Suppressor macrophage (primary cell): ENCODE data around the gene LCAT.

Source experiments
- DNase-seq, 4 experiments: peaks; one replicate each; pipeline ENCODE4 v3.0.0-alpha.2; 2020 to 2022

The LCAT gene

DNA sequence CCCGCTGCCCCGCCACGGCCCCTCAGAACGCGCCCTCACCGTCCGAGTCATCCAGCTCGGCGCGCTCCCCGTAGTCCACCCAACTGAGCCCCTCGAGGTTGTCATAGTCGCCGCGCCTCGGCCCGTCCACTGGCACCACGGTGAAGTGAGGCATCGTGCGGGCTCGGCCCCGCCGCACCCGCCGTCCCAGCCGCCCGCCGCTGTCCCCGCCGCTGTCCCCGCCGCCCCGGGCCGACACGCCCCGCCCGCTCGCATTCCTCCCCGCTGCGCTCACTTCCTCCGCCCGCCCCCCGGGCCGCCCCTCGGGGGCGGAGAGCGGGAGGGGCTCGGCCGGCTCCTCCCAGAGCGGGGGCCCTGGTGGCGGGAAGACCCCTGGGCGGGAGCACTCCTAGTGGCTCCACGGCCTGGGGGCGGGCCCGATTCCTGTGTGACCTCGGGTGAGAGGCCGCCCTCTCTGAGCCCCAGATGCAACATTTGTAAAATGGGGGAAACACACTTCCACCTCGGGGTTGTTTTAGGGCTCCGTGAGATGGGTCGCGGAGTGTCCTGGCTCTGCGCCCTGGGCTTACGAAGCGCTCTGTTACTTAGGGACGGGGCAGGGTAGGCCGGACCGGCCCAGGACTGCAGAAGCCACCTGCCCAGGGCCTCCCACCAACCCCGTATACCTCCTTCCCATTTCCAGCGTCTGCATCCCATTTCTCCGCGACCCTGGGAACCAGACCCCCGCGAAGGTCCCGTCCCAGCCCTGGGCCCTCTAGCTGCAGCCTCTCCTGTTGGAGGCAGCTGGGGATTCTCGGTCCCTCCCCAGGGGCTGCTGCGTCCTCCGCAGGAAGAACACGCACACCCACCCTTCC is 24.7 kb upstream of the LCAT start, which contains the start of gene SLC12A4:
Gene SLC12A4, minus strand, starts transcription at position 238 of the 854 bp plus-strand sequence. Its CDS starts 84 bp downstream, at position 154.
- peak; percentile 77 to 92 (median 82) for DNase-seq

DNA sequence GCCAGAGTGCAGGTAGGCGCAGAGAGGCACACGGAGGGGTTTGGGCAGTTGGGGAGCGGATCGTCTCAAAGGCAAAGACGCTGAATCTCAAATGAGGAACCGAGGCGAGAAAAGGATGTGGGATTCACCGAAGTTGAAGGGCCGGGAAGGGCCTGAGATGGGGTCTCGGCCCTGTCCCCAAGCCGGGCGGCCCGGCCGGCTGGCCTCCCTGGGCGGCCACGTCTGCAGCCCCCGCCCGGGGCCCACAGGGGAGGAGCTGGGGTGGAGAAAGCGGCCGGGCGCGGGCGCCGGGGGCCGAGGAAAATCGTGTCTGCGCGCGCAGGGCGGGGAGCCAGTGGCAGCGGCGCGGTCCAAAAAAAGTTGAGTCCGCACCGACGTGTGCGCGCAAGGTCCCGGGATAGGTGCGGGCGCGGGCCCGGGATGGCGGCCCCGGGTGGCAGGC is 24.1 kb upstream of the LCAT start:
- DNase-seq = peak; percentile 40 to 67 (median 44)

DNA sequence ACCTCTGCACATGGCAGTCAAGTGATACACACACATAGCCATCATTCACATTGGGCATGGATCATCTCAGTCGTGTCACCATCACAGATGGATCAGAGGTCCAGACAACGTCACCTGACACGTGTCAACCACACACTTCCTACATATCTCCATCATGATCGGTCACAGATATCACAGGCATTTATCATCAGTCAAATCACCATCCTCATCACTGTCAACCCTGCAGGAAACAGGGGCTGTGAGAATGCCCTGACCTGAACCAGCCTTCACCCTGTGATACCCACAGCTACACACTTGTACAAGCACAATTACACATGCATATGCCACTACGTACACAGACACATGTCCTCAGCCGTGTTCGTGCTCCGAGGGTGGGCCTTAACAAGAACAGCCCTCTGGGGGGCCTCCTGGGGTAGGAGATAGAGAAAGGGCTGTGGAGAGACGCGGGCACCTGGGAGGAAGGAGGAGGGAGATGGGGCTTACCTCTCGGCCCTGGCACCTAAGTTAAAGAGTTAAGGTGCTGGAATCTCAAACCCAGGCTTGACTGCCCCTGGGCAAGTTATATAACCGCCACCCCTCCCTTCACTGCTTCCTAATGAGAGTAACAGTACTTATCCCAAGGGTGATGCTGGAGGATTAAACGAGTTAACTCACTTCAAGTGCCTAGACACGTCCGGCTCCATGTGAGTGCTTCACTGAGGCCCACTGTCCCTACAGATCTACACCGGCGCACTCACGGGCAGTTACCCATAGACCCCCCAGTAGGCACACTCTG is 23.4 kb upstream of the LCAT start:
- peak in 1 of 4 experiments; percentile 22 for DNase-seq

DNA sequence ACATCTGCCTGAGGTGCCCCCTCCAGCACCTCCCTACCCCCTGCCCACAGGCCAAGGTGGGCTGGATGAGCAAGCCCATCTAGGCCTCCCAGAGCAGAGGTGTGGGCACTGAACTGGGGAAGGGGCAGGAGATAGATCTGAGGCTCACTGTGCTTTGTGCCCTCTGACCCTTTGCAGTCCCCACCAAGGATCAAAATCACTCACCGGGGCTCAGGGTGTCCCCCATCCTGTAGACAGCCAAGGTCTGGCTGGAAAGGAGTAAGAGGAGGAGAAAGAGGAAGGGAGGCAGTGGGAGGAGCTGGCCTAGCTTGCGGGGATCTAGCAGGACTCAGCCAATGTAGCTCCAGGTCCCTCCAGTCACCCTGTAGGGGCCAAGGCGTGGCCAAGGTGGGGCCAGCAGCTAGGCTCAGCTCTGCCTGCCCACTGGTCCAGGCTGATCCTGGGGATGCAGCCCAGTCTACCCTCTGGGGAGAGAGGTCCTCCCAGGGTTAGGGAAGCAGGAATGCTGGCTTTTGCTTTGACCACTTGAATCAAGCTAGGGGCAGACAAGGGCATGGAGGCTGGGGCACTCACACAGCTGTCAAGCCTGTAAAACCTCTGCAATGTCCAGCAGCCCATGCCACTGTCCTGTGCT is 22.7 kb upstream of the LCAT start:
- DNase-seq = peak in 3 of 4 experiments; percentile 29 to 57 (median 51)

DNA sequence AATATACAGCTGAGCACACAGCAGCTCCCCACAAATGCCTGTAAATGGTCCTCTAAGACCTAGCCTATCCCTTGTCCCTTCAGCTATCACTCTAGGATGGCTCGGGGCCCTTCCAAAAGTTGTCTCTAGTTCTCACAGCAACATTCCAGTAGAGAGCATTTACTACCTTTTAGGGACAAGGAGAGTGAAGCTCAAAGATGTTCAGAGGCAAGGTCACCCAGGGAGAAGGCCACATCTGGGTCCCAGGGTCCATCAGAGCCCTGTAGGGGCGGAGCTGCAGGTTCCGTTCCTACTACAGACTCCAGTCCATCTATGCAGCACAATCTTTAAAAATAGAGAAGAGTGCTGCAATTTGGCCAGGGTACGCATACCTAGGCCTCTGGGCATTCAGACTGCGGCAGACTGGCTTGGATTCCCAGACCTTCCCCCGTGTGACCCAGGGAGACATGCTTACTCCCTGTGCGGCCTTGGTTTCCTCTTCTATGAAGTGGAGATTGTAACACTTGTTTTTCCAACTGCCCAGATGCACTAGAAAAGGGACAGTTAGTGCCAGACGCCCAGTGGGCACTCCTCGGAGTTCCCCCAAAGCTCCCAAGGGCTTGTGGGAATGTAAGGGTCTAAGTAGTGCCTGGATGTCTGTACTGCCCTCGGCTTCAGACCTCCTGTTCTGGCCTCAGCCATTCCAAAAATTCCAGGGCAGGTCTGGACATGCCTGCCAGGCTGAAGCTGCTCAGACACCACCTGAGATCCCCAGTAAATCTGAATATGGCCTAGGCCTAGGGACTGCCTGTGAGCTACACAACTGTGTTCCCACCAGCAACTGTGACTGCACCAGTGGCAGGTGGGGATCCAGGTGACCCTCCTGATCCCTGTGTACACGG is 22.0 kb upstream of the LCAT start:
- no peak for DNase-seq

DNA sequence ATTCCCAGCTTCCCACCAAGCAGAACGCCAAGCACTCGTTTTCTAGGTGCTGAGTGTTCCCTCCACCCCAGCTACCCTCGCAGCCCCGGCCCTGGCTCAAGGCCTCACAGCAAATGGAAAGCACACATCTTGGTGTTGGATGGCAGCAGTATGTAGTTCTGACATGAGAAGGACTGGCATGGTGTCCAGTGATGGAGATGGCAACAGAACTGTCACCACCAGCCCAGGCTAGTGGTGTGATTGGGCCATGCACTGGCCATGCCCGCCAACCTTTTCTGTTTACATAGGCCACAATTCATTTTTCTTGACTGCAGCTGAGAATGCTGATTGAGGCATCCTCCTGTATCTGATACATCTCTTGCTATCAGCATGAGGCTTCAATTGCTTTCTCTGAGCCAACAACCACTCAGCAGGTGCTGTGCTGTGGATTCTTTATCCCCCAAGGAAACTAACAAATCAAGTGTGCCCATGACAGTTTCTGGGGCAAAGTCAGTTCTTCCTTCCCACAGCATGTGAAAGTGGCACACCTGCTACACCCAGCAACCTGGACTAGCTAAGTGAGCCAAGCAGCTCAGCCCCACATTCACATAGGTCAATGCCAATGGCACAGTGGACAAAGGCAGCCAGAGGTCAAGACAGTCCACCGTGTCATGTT is 20.7 kb upstream of the LCAT start:
- no peak for DNase-seq

DNA sequence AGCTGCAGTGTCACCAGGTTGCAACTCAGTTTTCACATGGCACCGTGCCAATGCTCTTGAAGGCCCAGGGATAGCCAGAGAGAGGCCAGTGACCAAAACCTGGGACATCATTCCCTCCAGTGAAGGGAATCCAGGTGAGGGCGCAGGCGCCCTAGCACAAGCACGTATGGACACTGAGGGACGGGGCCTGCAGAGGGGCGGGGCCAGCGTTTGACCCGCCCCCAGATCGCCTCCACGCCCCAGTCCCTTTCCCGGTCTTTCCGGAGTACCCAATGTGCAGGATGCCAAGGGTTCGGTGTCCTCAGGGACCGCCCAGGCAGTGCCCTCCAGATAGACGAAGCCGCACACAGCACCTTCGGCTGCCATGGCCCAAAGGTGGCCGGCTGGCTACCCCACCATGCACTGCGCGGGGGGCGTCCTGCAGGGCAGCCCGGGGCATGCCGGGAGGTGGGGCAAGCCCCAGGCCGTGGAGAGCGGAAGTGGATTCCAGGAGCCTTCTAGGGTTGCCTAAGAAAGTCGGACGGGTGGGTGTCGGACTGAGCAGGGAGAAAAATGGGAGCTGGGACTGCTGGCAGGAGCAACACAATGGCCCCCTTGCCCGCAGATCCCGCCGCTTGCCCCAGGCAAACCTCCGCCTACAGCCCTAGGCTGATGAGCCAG is 19.9 kb upstream of the LCAT start:
- no peak for DNase-seq

DNA sequence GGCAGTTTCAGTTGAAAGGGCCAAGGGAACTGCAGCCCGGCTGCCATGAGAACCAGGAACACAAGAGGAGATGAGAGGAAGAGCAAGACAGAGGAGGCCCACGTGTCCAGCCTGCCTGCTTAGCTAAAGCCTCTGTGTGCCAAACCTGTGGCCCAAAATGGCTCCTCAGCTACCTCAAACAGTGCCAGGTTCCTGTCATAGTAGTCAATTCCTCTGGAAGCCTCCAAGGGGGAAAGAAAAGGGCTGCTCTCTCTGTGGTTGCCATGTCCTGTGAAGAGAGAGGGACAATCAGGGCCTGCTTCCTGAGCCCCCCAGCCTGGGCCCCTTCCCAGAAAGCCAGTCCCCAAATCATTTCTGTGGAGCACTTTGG is 19.4 kb upstream of the LCAT start:
- no peak for DNase-seq

DNA sequence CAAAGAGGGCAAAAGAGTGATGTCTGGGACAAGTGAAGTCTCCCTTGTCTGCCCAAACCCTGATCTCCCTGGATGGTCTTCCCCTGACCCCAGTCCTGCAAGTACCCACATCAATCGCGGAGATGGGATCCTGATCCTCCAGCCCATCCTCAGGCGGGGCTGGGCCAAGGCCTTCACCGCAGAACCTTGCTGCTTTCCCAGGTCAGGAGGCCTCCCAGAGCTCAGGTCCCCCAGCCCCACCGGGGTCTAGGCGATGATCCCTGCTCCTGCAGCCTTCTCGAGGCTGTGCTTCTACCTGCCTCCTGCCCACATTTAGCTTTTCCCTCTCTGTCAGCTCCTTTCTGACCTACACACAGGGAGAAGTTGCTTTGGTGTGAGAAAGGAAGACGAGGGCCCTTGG is 18.2 kb upstream of the LCAT start:
- no peak for DNase-seq

DNA sequence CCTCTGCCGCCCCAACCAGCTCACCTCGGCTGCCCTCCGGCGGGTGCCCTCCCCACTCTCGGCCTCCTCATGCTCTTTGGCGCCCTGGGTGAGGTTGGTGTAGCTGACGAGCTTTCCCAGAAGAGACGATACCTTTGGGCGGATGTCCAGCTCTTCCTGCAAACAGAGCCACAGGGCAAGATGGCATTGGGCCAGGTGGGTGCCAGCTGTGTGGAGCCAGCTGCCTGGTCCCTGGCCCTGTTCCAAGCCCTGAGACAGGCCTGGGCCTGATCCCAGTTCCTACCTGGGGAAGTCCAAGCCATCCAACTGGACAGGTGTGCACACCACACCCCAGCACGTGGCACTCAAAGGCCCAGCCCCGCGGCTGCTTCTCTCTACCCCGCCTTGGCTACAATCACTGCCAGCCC is 17.6 kb upstream of the LCAT start:
- no peak for DNase-seq

DNA sequence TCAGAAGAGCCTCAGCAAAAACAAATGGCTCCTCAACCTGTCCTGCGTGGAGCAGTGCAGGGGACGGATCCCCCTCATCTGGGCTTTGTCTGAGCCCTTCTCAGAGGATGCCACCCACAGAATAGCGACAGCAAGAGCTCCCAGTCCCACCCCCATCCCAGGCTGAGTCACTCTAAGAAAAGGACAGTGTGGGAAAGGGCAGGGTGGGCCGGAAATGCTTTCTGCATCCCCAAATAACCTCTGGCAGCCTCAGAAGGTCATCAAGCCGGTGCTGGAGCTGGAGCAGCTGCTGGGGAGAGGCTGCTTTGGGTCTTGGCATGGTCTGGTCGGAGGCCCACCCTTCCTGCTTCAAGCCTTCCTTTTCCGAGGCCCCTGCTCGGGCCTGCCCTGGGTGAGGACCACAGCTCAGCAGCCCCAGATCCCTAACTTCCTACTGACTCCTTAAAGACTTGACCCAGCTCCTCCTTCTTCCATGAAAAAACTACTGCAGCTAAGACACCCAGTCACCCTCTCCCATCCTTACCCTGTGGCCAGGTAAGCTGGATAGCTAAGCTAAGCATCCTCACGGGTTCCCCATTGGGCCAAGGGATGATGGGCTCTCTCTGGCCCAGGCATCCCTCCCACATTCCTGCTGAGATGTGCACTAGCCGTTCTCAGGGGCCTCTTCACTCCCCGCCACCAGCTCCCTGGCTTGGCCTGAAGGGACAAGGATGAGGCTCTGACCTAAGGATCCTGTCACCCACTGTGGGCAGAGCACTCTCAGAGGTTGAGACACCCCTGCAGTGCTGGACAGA is 15.8 kb upstream of the LCAT start:
- DNase-seq = no peak

DNA sequence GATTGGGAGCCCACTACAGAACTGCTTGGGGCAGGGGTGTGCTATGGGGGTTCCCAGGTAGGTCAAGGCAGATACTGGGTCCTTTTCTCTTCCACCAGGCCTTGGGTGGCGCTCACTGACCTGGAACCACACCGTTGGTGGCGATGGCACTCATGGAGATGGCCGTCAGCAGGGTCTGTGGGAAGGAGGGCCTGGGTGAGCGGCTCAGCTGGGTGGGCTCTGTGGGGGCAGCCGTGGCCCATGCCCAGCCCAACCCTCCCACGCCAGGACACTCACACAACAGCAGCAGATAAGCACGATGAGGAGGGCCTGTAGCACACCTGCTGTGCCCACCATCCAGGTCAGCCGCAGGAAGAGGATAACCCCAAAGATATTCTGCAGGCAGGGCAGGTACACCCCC is 13.7 kb upstream of the LCAT start:
- no peak for DNase-seq

DNA sequence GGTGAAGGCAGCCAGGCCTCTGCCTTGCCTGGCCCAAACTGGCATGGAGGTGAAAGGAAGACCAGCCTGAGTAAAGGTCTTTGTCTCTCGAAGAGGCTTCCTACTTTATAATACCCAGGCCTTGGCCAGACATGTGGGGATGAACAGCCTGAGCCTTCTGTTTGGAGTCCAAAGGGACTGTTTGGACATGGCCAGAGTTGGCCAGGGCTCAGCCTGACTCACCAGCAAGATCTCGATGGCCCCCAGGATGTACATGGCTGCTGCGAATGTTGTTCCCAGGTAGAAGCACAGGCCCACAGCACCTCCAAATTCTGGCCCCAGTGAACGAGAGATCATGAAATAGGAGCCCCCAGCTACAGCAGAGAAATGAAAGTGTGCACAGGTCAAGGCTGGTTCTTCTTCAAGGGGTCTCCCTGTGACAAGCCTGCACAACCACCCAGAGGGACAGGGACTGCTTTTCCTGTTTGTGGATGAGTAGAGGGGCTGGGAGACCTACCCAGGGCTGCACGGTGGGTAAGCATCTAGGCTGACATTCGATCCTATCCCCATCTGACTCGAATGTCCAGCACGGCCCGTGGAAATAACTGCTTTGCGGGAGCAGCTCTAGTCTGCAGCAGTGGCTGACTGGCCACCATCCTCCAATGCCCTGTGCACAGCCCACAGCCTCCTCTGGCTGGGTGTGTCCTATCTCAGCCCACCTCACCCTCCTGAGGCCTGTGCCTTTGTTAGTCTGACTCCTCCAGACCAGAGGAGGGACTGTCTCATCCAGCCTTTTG is 10.7 kb upstream of the LCAT start:
- no peak for DNase-seq

DNA sequence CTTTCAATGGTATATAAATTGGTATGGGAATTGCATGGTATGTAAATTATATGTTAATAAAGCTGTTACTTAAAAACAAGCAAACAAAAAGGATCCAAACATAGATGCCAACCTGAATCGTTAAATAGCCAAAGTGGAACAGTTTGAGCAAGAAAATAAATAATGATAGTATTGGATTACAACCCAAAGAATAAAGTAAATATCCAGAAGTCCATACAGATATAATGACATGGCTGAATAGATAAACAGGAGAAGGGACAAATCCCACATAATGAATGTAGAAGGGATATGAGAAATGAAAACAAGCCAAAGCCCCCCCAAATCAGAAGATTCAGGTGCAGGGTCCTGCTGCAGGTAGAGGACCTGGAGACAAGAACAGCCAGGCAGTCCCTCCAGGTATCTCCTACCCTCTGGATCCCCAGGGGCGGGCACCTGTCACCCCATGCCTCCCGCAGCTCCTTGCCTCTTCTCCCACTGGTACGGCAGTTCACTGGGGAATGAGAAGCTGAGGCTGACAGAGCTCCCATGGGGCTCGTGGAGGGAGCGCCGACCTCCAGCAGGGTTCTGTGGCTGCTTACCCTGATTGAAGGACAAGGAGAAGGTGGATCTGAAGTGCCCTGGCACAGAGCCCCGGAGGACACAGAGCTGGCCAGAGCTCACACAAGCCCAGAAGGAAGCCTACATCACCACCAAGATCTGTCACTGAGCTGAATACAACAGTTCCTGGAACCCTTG is 9.9 kb upstream of the LCAT start:
- no peak for DNase-seq

DNA sequence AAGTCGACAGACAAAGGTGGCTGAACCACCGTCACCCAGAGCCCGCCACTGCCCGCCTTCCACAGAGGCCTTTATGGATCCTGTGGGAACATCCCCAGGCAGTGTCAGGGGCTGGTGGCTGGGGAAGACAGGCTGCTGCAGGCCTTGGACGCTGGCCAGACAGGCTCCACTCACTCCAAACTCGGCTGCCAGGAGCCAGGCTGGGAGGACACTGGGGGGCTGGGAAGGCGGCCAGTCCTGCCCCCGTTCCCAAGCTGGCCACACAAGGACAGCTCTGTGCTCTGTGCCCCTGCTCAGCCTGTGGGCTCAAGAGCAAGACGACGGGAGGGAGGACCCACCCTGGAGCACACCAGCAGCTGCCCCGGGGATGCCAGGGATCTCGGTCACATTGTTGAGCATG is 7.6 kb upstream of the LCAT start:
- DNase-seq = no peak

DNA sequence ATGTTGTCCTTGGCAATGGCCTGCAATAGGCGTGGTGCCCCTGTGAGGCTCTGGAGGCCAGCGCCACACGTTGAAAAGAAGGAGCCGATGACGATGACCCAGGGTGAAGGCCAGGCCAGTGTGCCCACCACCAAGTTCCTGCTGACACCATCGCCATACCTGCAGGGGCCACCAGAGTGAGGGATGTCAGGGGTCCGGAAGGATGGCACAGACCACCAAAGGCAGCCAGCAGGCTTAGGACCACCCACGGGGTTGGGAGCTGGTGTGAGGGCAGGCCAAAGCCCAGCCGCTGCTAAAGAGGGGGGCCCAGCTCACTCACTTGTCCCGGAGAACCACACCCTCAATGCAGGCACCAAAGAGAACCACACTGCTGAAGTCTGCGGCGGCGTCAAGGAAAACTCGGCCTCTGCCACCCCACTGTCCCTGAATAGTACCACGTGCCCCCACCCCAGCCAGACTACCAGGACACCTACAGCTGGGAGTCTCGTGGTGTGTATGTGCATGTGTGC is 6.5 kb upstream of the LCAT start:
- DNase-seq = no peak

DNA sequence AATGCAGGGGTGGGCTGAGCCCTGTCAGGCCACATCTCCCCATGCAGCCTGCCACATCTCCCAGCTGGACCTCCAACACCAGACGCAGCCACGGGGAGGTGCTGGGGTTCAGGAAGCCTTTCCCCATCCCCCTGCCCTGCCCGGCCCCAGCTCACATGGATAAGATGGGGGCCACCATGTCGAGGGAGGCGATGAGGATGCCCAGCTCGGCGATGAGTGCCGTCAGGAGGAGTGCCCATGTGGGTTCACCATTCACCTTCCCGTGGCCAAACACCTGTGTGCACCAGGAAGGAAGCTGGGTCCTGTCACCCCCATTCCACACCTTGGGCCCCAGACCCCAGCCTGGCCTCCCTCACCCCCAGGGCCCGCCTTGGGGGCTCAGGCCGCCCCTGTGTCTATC is 5.7 kb upstream of the LCAT start:
- no peak for DNase-seq

DNA sequence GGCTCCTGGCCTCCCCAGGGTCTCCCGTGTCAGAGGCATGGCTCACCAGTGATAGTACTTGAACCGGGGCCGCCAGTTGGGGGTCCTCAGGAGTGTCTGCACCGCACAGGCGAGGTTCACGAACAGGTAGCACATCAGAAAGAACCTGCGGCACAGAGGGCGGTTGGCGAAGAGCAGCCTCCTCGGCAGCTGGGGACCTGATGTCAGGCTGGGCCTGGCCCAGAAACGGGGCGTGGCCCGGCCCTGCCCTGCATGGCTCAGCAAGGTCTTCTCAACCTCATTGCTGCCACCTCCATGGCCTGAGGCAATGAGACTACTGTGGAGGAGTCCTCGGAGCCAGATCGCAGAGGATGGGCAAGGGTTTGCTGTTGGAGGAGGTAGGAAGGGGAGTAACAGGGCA is 4.1 kb upstream of the LCAT start:
- DNase-seq = no peak
